ENCODE measurements around the gene SF1. TPM values are rescaled to one million over a fixed set of nuclear protein-coding genes. Genes with fewer than 3 reads are reported as not detected.

The SF1 gene
- total and polyA plus RNA-seq, 2 of the 8 experiments (the other 6 are each of a cell fraction or from before 2014, with no cell fraction given) = 72.7 to 353 TPM

- no peak overlapping the region for H3K4ac ChIP-seq (replicated peaks; ENCODE audit: insufficient read length, low read depth, low read length)
- peak overlapping the region; percentile 91; the same call in 1 of the 2 replicates for H2BK12ac ChIP-seq (ENCODE audit: low read depth, low read length)
- no peak overlapping the region for H3K56ac ChIP-seq (replicated peaks; ENCODE audit: insufficient read length, low read depth, low read length)
- peaks cover 0 to 32% (median 19%) of the 10 kb centered on the region in 4 experiments; a peak in 5 of 7 replicates for H3K27me3 ChIP-seq (replicated peaks in 1 of 4; ENCODE audit: control insufficient read depth in 3 of 4, extremely low read depth in 1 of 4, insufficient read depth in 3 of 4, low read length in 3 of 4)
- no peak overlapping the region for H3K27ac ChIP-seq (ENCODE audit: low read depth, low read length)
- no peak overlapping the region for H3K18ac ChIP-seq (ENCODE audit: extremely low read depth, low read length)
- 92% methylated on average over 12 of the region's 12 CpGs; no CpG with 5 or more reads in 1 of the 2 experiments for WGBS, 2 experiments (ENCODE audit: extremely low coverage in 1 of 2, insufficient coverage in 1 of 2, insufficient read length in 1 of 2, insufficient replicate concordance in 2 of 2, low coverage in 1 of 2, low lambda C conversion rate in 2 of 2, missing lambda C conversion rate in 1 of 2)
- H2BK20ac ChIP-seq (ENCODE audit: low read length) = peak overlapping the region; percentile 43; the same call in 1 of the 2 replicates
- H3K4me1 ChIP-seq (replicated peaks in 1 of 4; ENCODE audit: control insufficient read depth in 3 of 4, insufficient read depth in 4 of 4, low read length in 3 of 4) = peaks cover 4 to 33% (median 25%) of the 10 kb centered on the region in 4 experiments
- H2AFZ ChIP-seq (ENCODE audit: low read length) = no peak overlapping the region
- H4K5ac ChIP-seq (ENCODE audit: insufficient read length, low read depth, low read length) = no peak overlapping the region
- no peak overlapping the region for H3K9ac ChIP-seq (replicated peaks in 1 of 4; ENCODE audit: extremely low read depth in 1 of 4, low read depth in 3 of 4, low read length in 3 of 4)
- no peaks in the 10 kb centered on the region; the same call in 1 of the 2 replicates for H3K79me1 ChIP-seq (ENCODE audit: low read depth, low read length)
- H3K23me2 ChIP-seq (ENCODE audit: low read depth, low read length) = peaks cover 28% of the 10 kb centered on the region
- CTCF ChIA-PET (ENCODE audit: partially characterized antibody) = interaction anchor here (1.0 to 23.7 kb wide), 12 partner anchors 10 to 291 kb away, joined by 3 to 376 read pairs (median 5); partner anchors contain the start of gene PYGM
- no peak overlapping the region for H3K14ac ChIP-seq (ENCODE audit: insufficient read length)
- peak overlapping the region; percentile 89 for H4K91ac ChIP-seq (replicated peaks; ENCODE audit: insufficient read length, low read length)
- H3K36me3 ChIP-seq (ENCODE audit: control insufficient read depth in 2 of 4, insufficient read depth in 4 of 4, low read length in 3 of 4) = 0 out of 8 replicates have a peak, but pooled peaks cover 0 to 2% (median 0%) of the 10 kb centered on the region in 4 experiments
- no peaks in the 10 kb centered on the region for H4K20me1 ChIP-seq (replicated peaks in 1 of 2; ENCODE audit: control insufficient read depth in 1 of 2, insufficient read depth in 2 of 2, low read length in 2 of 2)
- peak overlapping the region; percentile 94; the same call in 1 of the 2 replicates for H2BK15ac ChIP-seq (ENCODE audit: low read length)
- no peak overlapping the region for H2BK120ac ChIP-seq (replicated peaks; ENCODE audit: low read depth, low read length)
- no peak overlapping the region for H3K4me2 ChIP-seq (ENCODE audit: insufficient read depth in 1 of 2, low read depth in 2 of 2, low read length in 2 of 2)
- POLR2A ChIA-PET (ENCODE audit: partially characterized antibody) = interaction anchor here (1.0 to 42.9 kb wide), 5 partner anchors 10 to 176 kb away, joined by 3 to 1087 read pairs (median 18); partner anchors contain the start of genes PYGM and SF1
- H4K8ac ChIP-seq (ENCODE audit: extremely low read depth, insufficient read depth, low read length) = no peak overlapping the region; the same call in 1 of the 2 replicates
- no peak for TF ChIP-seq CTBP2 (IDR thresholded peaks at IDR 0.05; ENCODE audit: borderline replicate concordance, insufficient read depth, insufficient read length, low read length)
- TF ChIP-seq SRF (IDR thresholded peaks at IDR 0.05; ENCODE audit: low read depth, low read length) = no peak
- H2BK5ac ChIP-seq (ENCODE audit: low read depth, low read length) = peak overlapping the region; percentile 84; the same call in 1 of the 2 replicates
- DNase-seq (ENCODE audit: low read depth in 1 of 2, low spot score in 2 of 2) (peak in 1 of 2 experiments; percentile 49), FAIRE-seq (no peak)
- H3K4me3 ChIP-seq (ENCODE audit: extremely low read depth in 1 of 4, insufficient read depth in 2 of 4, low read depth in 3 of 4, low read length in 4 of 4) = no peak overlapping the region
- H3K79me2 ChIP-seq (ENCODE audit: control insufficient read depth in 1 of 2, insufficient read depth in 2 of 2, low read length in 2 of 2) = no peaks in the 10 kb centered on the region
- H3K9me3 ChIP-seq (ENCODE audit: insufficient read depth in 2 of 2, low read depth in 1 of 2, low read length in 1 of 2) = no peaks in the 10 kb centered on the region
- H3K23ac ChIP-seq (ENCODE audit: insufficient read length) = no peak overlapping the region
- 0 out of 2 replicates have a peak overlapping the region, but pooled peaks have one; percentile 0 for H2AK5ac ChIP-seq (ENCODE audit: low read depth, low read length)
These were observed 38.5 kb downstream of the SF1 start for GRCh38 chr11:64739871-64740270.

Data from H1 (cell line).